PFSK-1 (cell line): ENCODE results near the gene GPR25.

Experiments
- FOXP2 ChIP-seq: optimal IDR thresholded peaks from 2 replicates; pipeline ENCODE3; 2011; ENCODE audit warnings: borderline replicate concordance, control low read depth, inconsistent platforms; ENCODE audit not compliant: insufficient read depth; ENCODE audit errors: extremely low read length, extremely low read depth
- POLR2AphosphoS5 ChIP-seq: IDR thresholded peaks from 2 replicates; pipeline ENCODE4 v1.6.1; 2012; ENCODE audit warnings: low read depth, mild to moderate bottlenecking, control low read depth, low read length, moderate library complexity
- SIN3A ChIP-seq: IDR thresholded peaks from 2 replicates; pipeline ENCODE4 v1.6.1; 2012; ENCODE audit warnings: mild to moderate bottlenecking, low read length, moderate library complexity, borderline replicate concordance; ENCODE audit not compliant: insufficient read depth
- TAF1 ChIP-seq: IDR thresholded peaks from 2 replicates; pipeline ENCODE4 v1.6.1; 2012; ENCODE audit warnings: low read length, control low read depth, borderline replicate concordance; ENCODE audit not compliant: insufficient read depth
- TF ChIP-seq, protein P1 (sequence below), 2 experiments: IDR thresholded peaks; 2 replicates each; pipeline versions ENCODE4 v1.6.1 to v1.8.0; 2011 to 2012; ENCODE audit warnings: low read depth in 2 of 2, low read length in 2 of 2, control low read depth in 1 of 2, inconsistent platforms in 1 of 2, mild to moderate bottlenecking in 1 of 2, moderate library complexity in 1 of 2; ENCODE audit not compliant: insufficient read depth in 1 of 2

The GPR25 gene

DNA sequence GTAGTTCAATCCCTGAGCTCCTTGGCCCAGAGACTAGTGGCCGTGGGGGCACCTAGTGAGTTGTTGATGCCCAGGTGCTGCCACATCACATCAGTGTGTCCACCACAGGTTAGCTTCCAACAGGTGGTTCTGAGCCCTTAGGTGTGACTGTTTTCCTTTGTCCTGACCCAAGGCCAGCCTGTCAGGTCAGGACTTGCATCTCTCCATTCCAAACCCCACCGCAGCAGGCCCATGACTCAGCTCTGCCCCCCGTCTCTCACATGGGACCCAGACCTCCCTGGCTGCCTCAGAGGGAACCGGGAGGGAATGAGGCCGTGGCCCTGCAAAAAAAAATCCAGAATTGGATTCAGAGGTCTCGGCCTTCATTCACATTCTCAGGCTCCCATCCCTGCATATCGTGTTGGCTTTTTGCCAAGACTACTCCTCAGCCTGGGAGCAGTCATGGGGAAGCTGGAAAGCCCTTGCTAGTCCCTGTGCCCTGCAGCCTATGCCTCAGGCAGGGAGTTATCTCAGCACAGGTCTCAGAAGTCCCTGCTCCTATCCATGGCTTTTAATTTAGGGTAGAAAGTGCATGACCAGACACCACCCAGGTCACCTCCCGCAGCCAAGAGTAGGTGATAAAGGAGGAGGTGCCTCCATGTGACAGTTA is 29.1 kb downstream of the GPR25 start:
- no peak for TF ChIP-seq FOXP2
- TF ChIP-seq, protein P1, sequence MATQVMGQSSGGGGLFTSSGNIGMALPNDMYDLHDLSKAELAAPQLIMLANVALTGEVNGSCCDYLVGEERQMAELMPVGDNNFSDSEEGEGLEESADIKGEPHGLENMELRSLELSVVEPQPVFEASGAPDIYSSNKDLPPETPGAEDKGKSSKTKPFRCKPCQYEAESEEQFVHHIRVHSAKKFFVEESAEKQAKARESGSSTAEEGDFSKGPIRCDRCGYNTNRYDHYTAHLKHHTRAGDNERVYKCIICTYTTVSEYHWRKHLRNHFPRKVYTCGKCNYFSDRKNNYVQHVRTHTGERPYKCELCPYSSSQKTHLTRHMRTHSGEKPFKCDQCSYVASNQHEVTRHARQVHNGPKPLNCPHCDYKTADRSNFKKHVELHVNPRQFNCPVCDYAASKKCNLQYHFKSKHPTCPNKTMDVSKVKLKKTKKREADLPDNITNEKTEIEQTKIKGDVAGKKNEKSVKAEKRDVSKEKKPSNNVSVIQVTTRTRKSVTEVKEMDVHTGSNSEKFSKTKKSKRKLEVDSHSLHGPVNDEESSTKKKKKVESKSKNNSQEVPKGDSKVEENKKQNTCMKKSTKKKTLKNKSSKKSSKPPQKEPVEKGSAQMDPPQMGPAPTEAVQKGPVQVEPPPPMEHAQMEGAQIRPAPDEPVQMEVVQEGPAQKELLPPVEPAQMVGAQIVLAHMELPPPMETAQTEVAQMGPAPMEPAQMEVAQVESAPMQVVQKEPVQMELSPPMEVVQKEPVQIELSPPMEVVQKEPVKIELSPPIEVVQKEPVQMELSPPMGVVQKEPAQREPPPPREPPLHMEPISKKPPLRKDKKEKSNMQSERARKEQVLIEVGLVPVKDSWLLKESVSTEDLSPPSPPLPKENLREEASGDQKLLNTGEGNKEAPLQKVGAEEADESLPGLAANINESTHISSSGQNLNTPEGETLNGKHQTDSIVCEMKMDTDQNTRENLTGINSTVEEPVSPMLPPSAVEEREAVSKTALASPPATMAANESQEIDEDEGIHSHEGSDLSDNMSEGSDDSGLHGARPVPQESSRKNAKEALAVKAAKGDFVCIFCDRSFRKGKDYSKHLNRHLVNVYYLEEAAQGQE (IDR thresholded peaks at IDR 0.05; ENCODE audit: insufficient read depth in 1 of 2, low read depth in 2 of 2, low read length in 2 of 2) = no peak
- no peak for TF ChIP-seq POLR2AphosphoS5
- no peak for TF ChIP-seq TAF1
- no peak for TF ChIP-seq SIN3A

GRCh38 chr1:200903793-200904192 is 31.0 kb downstream of the GPR25 start:
- no peak for TF ChIP-seq FOXP2
- no peak for TF ChIP-seq TAF1
- no peak for TF ChIP-seq SIN3A
- no peak for TF ChIP-seq POLR2AphosphoS5
- TF ChIP-seq, protein P1 (IDR thresholded peaks at IDR 0.05; ENCODE audit: insufficient read depth in 1 of 2, low read depth in 2 of 2, low read length in 2 of 2) = no peak

DNA sequence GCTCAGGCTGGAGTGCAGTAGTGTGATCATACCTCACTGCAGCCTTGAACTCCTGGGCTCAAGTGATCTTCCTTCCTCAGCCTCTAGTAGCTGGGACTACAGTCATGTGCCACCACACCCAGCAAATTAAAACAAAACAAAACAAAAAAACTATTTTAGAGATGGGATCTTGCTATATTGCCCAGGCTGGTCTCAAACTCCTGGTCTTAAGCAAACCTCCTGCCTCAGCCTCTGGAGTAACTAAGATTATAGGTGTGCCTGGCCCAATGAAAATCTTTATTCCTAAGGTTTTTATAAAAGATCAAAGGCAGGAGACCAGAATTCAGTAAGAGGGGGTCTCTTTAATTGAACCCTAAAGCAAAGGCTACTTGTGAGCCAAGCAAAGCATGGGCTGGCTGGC is 32.0 kb downstream of the GPR25 start:
- TF ChIP-seq POLR2AphosphoS5 = no peak
- TF ChIP-seq SIN3A = no peak
- TF ChIP-seq FOXP2 = no peak
- TF ChIP-seq TAF1 = no peak
- TF ChIP-seq, protein P1 (IDR thresholded peaks at IDR 0.05; ENCODE audit: insufficient read depth in 1 of 2, low read depth in 2 of 2, low read length in 2 of 2) = no peak

- TF ChIP-seq FOXP2 (no peak), POLR2AphosphoS5 (no peak), TAF1 (no peak), SIN3A (no peak)
- TF ChIP-seq, protein P1 (IDR thresholded peaks at IDR 0.05; ENCODE audit: insufficient read depth in 1 of 2, low read depth in 2 of 2, low read length in 2 of 2) = no peak
These were observed 32.8 kb downstream of the GPR25 start for GRCh38 chr1:200905411-200906052.
